Measurements from ENCODE around the gene NPB. TPM values are rescaled to one million over a fixed set of nuclear protein-coding genes. Genes with fewer than 3 reads are reported as not detected.

Gene NPB
- polyA plus RNA-seq, 3 donors = 0.08 to 0.16 TPM; not detected in 1

DNA sequence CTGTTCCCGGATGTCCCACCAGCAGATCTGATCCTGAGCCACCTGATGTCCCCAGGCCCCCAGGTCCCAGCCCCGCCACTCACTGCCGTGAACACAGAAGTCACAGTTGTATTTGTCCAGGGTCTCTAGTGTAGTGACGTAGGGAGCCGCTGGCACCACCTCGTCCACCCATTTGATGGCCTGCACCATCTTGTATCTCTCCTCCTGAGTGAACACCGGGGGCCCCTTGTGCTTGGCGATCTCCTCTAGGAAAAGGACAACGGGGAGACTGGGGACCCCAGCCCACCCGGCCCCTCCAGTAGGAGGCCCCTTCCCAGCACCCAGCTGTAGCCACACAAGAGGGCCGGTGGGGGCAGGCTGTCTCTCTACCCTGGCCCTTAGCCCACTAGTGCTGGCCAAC is 6.8 kb downstream of the NPB start:
- H3K27me3 Mint-ChIP-seq (ENCODE audit: low read depth in 3 of 3) = peaks cover 0 to 1% (median 0%) of the 10 kb centered on the region in 3 donors
- Histone ChIP-seq H4K20me1 (ENCODE audit: insufficient read depth, low read length) (peaks cover 35% of the 10 kb centered on the region), H3K4me3 (replicated peaks in 1 of 3; ENCODE audit: low read depth in 2 of 3, low read length in 3 of 3) (no peak overlapping the region), H3K9me3 (replicated peaks in 1 of 2; ENCODE audit: control insufficient read depth in 1 of 2, insufficient read depth in 1 of 2, low read length in 2 of 2) (no peaks in the 10 kb centered on the region), H3K9ac (ENCODE audit: insufficient read depth, low read length, poor library complexity, severe bottlenecking) (no peak overlapping the region), H3K27ac (ENCODE audit: low read depth in 1 of 2, low read length in 2 of 2) (no peak overlapping the region), H3K4me2 (replicated peaks; ENCODE audit: extremely low read depth, low read length, poor library complexity, severe bottlenecking) (no peak overlapping the region), H3K27me3 (ENCODE audit: control insufficient read depth in 2 of 2, insufficient read depth in 2 of 2, low read length in 2 of 2) (no peaks in the 10 kb centered on the region), H3K79me2 (ENCODE audit: insufficient read depth, low read length) (peaks cover 15% of the 10 kb centered on the region), H3K4me1 (ENCODE audit: control insufficient read depth in 1 of 2, insufficient read depth in 2 of 2, low read length in 2 of 2) (peaks cover 15 to 16% of the 10 kb centered on the region in 2 donors), H2AFZ (ENCODE audit: insufficient read depth, low read depth, low read length, poor library complexity, severe bottlenecking) (no peak overlapping the region), H3K36me3 (replicated peaks in 1 of 2; ENCODE audit: control insufficient read depth in 1 of 2, insufficient read depth in 2 of 2, low read length in 2 of 2) (peaks cover 42 to 52% of the 10 kb centered on the region in 2 donors)
- intact Hi-C loops (cut with micrococcal nuclease) = no loop called here
- H3K36me3 Mint-ChIP-seq = peaks cover 42 to 62% of the 10 kb centered on the region in 2 donors
- WGBS (ENCODE audit: insufficient coverage) = 99% methylated on average over 9 of the region's 11 CpGs
- no peak for DNase-seq
- peak overlapping the region in 1 of 7 donors; percentile 25 for H3K27ac Mint-ChIP-seq
- peaks cover 23% of the 10 kb centered on the region for H3K4me1 Mint-ChIP-seq
- no peaks in the 10 kb centered on the region for H3K9me3 Mint-ChIP-seq
- H3K4me3 Mint-ChIP-seq = no peak overlapping the region
- TF ChIP-seq, protein P1, sequence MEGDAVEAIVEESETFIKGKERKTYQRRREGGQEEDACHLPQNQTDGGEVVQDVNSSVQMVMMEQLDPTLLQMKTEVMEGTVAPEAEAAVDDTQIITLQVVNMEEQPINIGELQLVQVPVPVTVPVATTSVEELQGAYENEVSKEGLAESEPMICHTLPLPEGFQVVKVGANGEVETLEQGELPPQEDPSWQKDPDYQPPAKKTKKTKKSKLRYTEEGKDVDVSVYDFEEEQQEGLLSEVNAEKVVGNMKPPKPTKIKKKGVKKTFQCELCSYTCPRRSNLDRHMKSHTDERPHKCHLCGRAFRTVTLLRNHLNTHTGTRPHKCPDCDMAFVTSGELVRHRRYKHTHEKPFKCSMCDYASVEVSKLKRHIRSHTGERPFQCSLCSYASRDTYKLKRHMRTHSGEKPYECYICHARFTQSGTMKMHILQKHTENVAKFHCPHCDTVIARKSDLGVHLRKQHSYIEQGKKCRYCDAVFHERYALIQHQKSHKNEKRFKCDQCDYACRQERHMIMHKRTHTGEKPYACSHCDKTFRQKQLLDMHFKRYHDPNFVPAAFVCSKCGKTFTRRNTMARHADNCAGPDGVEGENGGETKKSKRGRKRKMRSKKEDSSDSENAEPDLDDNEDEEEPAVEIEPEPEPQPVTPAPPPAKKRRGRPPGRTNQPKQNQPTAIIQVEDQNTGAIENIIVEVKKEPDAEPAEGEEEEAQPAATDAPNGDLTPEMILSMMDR (IDR thresholded peaks at IDR 0.05) = no peak

DNA sequence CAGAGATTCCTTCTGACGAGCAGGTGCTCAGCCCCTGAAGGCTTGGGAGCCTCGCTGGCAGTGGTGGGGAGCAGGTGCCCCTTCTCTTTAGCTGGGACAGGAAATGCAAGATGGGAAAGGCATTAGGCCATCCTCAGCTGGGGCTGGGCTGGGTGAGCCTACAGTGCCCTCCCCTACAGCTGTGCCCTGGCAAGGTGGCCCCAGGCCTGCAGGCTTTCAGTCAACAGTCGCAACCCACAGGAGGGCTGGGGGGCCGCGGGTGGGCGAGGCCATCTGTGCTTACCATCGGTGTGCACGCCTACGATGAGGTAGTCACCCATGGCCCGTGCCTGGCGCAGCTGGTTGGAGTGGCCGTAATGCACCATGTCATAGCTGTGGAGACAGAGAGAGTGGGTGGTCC is 7.2 kb downstream of the NPB start:
- 96% methylated on average over 12 of the region's 12 CpGs for WGBS (ENCODE audit: insufficient coverage)
- H3K79me2 ChIP-seq (ENCODE audit: insufficient read depth, low read length) = peaks cover 20% of the 10 kb centered on the region
- Mint-ChIP-seq H3K27ac (no peak overlapping the region), H3K4me1 (peaks cover 23% of the 10 kb centered on the region), H3K27me3 (ENCODE audit: low read depth in 3 of 3) (no peaks in the 10 kb centered on the region), H3K9me3 (no peaks in the 10 kb centered on the region), H3K4me3 (no peak overlapping the region), H3K36me3 (peaks cover 42 to 62% of the 10 kb centered on the region in 2 donors)
- no peaks in the 10 kb centered on the region for H3K9me3 ChIP-seq (replicated peaks in 1 of 2; ENCODE audit: control insufficient read depth in 1 of 2, insufficient read depth in 1 of 2, low read length in 2 of 2)
- intact Hi-C loops (cut with micrococcal nuclease) = no loop called here
- peaks cover 39% of the 10 kb centered on the region for H4K20me1 ChIP-seq (ENCODE audit: insufficient read depth, low read length)
- H3K4me3 ChIP-seq (replicated peaks in 1 of 3; ENCODE audit: low read depth in 2 of 3, low read length in 3 of 3) = no peak overlapping the region
- no peak for DNase-seq
- H3K27ac ChIP-seq (ENCODE audit: low read depth in 1 of 2, low read length in 2 of 2) = no peak overlapping the region
- no peak overlapping the region for H2AFZ ChIP-seq (ENCODE audit: insufficient read depth, low read depth, low read length, poor library complexity, severe bottlenecking)
- peaks cover 15 to 16% of the 10 kb centered on the region in 2 donors for H3K4me1 ChIP-seq (ENCODE audit: control insufficient read depth in 1 of 2, insufficient read depth in 2 of 2, low read length in 2 of 2)
- H3K27me3 ChIP-seq (ENCODE audit: control insufficient read depth in 2 of 2, insufficient read depth in 2 of 2, low read length in 2 of 2) = no peaks in the 10 kb centered on the region
- H3K36me3 ChIP-seq (replicated peaks in 1 of 2; ENCODE audit: control insufficient read depth in 1 of 2, insufficient read depth in 2 of 2, low read length in 2 of 2) = peaks cover 46 to 52% of the 10 kb centered on the region in 2 donors
- no peak overlapping the region for H3K4me2 ChIP-seq (replicated peaks; ENCODE audit: extremely low read depth, low read length, poor library complexity, severe bottlenecking)
- TF ChIP-seq, protein P1 (IDR thresholded peaks at IDR 0.05) = no peak
- H3K9ac ChIP-seq (ENCODE audit: insufficient read depth, low read length, poor library complexity, severe bottlenecking) = no peak overlapping the region

All from CD14-positive monocyte (primary cell).